GM21619 (cell line): ENCODE measurements around the gene STAT6.

Source experiments
- ATAC-seq: cut with Tn5 transposase; IDR thresholded peaks from one replicate; pipeline ENCODE4 v1.9.1; 2021; ENCODE audit not compliant: unreplicated experiment

Gene STAT6

GRCh38 chr12:57111031-57111734, at the start of gene STAT6:
Gene STAT6 (minus strand): TSS chr12:57111362. CDS start chr12:57108278, 3,084 bp downstream.
- peak; percentile 47 for ATAC-seq

GRCh38 chr12:57160741-57161140, 49.6 kb upstream of the STAT6 start:
- ATAC-seq, result no peak

- no peak for ATAC-seq
Measured at GRCh38 chr12:57160040-57160439, 48.9 kb upstream of the STAT6 start.

- no peak for ATAC-seq
Measured at GRCh38 chr12:57159311-57159710, 48.1 kb upstream of the STAT6 start.

- no peak for ATAC-seq
Measured at GRCh38 chr12:57158665-57159064, 47.5 kb upstream of the STAT6 start.

GRCh38 chr12:57158186-57158585, 47.0 kb upstream of the STAT6 start:
- ATAC-seq, result no peak

GRCh38 chr12:57157588-57158173, 46.5 kb upstream of the STAT6 start:
- no peak for ATAC-seq

- ATAC-seq, result no peak
Measured at GRCh38 chr12:57156701-57157403, 45.7 kb upstream of the STAT6 start.

GRCh38 chr12:57154804-57155434, 43.8 kb upstream of the STAT6 start:
- ATAC-seq, result no peak

- no peak for ATAC-seq
Measured at GRCh38 chr12:57154076-57154475, 42.9 kb upstream of the STAT6 start.

GRCh38 chr12:57153415-57153997, 42.3 kb upstream of the STAT6 start:
- ATAC-seq, result no peak

GRCh38 chr12:57152639-57153038, 41.5 kb upstream of the STAT6 start:
- no peak for ATAC-seq

GRCh38 chr12:57151741-57152630, 40.8 kb upstream of the STAT6 start:
- no peak for ATAC-seq

- no peak for ATAC-seq
Measured at GRCh38 chr12:57150400-57151000, 39.3 kb upstream of the STAT6 start.

GRCh38 chr12:57149245-57149900, 38.2 kb upstream of the STAT6 start:
- no peak for ATAC-seq

- ATAC-seq, result no peak
Measured at GRCh38 chr12:57148469-57149244, 37.5 kb upstream of the STAT6 start.

- no peak for ATAC-seq
Measured at GRCh38 chr12:57146961-57147944, 36.1 kb upstream of the STAT6 start, which contains the start of gene LRP1-AS. Gene LRP1-AS (minus strand): TSS chr12:57147619.
